NK-92 (cell line): Measurements from ENCODE around the gene AKAP6.

ENCODE experiments used
- DNase-seq: peaks from one replicate; lab custom pipeline; 2025; ENCODE audit not compliant: unreplicated experiment; lab: John Stamatoyannopoulos, UW

AKAP6 gene

GRCh38 chr14:32477396-32477795 lies 148.3 kb downstream of the AKAP6 start:
- DNase-seq, result no peak

GRCh38 chr14:32478050-32478449 lies 149.0 kb downstream of the AKAP6 start:
- DNase-seq, result no peak

GRCh38 chr14:32480337-32480736 lies 151.2 kb downstream of the AKAP6 start:
- no peak for DNase-seq

- DNase-seq, result no peak
Observed at GRCh38 chr14:32481707-32482106, 152.6 kb downstream of the AKAP6 start.

DNA sequence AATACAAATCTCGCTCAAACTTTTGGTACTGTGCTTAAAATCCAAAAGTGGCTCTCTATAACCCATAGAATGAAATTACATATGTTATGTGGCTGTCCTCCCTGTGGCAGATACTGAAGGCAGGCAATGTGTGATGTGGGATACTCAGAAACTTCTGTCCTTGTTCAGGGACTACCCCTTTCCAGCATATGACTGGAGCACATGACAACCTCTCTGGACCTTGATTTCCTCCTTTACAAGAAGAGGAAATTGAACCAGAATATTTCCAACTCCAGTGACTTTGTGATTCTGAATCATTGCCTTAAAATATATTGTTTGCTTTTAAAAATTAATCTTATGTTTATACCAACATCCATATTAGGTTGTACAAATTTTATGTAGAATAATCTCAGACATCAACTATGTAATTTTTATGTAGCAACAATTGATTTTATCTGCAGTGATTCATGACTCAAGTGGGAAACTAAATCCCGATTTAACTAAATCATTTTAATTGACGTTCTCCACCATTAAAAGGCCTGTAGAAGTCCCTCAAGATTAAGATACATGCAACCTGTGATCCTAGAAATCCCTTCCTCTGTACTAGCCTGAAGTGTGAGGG lies 162.4 kb downstream of the AKAP6 start:
- no peak for DNase-seq

- no peak for DNase-seq
Observed at GRCh38 chr14:32492457-32492856, 163.4 kb downstream of the AKAP6 start.

DNA sequence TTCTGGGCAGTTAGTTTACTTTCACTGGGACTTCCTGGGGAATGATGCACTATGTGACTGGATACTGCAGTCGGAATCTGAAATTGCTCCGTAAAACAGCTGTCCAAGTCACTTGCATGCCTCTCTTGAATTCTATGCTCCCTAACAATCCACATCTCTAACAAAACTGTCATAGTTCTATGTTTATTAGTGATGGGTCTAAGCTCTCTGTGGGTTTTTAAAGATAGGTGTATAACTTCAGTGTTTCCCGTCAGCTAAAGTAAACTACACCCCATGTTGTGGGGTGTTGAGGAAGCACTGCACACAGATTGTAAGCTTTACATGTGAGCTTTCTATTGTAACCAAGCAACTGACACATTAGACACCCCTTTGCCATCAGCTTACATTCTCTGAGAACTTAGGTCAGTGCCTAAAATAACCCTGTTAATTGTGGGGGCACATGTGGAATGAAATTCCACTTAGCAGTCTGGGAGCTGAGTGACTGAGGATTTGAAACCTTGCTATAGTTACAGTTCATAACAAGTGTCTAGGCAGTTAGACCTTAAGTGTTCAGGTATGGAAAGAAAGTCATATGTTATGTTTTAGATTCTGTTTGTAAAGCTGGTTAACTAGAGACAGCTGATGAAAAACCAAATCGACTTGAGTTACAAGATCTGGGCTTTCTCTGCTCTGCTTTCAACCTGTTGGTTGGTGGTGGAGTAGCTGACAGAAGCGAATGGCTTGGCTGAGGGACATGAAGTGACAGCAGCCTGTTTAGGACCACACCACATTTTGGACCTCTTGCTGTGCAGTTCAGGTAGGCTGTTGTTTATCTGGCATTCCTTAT lies 165.7 kb downstream of the AKAP6 start:
- no peak for DNase-seq

DNA sequence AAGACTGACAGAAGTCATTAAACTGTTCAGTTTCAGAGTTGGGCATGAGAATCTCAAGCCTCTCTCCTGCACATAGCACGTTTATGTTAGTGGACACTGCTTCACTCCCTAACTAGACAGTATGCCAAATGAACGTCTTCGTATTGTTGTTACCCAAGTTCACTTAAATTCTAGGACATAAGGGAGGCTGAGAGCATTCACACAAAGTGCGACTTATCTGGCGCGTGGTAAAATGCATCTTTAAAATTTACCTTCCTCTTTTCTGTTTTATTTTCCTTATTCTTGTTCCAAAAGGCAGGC lies 166.3 kb downstream of the AKAP6 start:
- DNase-seq, result no peak

DNA sequence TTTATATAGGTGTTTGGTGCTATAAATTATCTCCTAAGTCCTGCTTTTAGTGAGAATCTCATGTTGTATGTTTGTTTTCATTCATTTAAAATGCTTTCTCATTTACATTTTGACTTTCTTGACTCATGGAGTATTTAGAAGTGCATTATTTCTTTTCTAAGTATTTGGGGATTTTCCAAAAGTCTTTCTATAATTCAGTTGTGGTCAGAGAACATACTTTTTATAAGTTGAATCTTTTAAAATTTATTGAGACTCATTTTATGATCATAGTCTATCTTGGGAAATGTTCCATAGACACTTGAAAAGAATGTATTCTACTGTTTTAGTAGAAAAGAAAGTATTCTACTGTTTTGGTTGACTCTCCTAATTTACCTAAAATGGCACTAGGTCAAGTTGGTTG lies 168.2 kb downstream of the AKAP6 start:
- DNase-seq, result no peak

GRCh38 chr14:32507029-32507984 lies 178.2 kb downstream of the AKAP6 start:
- DNase-seq, result no peak

GRCh38 chr14:32508281-32508680 lies 179.2 kb downstream of the AKAP6 start:
- DNase-seq, result no peak

DNA sequence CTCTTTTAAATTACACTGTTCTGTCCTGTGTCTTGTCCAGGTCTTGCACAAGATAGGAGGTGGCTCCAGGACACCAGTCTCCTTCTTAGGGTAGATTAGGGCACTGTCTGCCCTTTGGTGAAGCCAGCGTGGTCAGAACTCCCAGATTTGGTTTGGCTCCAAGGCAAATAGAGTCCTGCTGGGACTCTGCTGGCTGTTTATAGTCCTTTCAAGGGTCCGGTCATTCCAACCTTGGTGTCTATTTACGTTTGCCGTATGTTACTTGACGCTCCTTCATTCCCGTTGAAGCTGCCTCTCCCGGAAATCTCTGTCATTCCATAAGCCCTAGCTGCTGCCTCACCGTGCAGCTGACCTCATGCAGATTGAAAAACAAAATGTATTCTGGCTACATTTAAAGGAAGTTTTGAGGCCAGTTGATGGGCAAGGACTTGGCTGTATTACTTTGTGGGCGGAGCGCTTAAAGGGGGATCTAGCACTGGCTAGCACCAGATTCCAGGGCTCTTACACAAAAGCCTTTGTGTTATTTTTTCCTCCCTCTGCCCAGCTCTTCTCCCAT lies 180.6 kb downstream of the AKAP6 start:
- DNase-seq, result no peak

DNA sequence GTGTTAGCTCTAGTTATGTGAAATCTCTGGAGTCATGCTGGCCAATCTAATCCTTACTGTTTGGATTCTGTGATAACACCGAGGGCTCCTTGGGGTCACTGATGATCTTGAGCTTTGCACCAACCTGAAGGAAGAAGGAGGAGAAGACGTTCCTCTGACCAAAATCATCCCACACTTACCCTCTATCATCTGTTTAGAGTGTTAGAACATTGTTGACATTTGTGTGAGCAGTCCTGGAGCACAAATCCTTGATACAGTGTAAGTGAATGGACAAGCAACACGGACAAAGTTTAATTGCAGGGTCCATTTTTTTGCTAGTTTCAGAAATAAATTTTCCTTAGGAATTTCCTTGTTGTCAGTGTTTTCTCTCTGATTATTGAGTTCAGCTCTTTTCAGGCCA lies 181.7 kb downstream of the AKAP6 start:
- no peak for DNase-seq

GRCh38 chr14:32512348-32512747 lies 183.2 kb downstream of the AKAP6 start:
- no peak for DNase-seq

DNA sequence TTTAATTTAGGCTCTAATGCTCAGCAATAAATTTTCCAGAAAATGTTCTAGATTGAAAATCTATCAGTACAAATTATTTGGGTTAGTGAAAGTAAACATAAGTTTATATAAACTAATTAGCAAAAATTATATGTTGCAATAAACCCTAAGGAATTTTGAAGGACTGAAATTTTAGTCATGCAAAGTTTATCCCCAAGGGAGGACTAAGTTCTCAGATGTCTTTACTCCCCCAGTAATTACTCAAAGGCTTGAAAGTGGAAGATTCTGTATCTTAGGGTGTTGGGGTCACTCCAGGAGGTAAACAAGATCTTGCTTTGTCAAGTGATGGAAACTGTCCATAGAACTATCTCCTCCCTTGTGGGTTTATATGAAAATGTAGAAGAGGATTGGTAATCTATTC lies 183.7 kb downstream of the AKAP6 start:
- DNase-seq, result no peak

- DNase-seq, result no peak
Observed at GRCh38 chr14:32513571-32514009, 184.5 kb downstream of the AKAP6 start.

DNA sequence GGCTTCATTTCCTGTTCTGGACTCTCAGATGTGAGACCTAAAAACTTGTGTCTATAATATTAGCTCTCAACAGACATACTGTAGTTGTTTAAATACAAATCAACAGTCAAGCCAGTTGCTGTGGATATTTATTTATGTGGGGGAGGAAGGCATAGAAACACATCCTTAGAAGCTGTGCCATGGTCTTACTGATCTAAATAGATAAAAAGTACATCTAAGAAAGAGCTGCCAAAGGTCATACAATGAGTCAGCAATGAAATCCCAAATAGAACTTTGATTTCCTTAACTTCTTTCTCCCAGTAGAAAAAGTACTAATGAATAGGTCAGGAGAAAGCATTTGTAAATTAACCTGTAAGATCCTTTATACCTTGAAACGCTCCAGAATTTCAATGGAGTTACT lies 185.1 kb downstream of the AKAP6 start:
- DNase-seq, result no peak

DNA sequence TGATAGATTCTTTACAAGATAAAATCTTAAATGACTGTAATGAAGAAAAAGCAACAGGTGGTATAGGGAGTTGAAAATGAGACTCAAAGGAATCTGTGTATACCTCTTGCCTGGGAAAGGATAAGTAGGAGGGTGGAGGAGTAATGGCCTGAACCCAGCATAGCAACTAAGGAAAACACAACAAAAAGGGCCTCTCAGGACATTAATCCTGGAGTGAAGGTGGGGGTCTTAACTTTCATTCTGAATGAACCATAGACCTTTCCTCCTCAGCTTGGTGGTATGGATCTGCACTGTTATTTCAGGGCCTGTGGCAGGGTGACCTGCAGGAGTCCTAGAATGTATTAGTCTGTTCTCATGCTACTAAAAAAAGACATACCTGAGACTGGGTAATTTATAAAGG lies 185.6 kb downstream of the AKAP6 start:
- DNase-seq, result no peak

GRCh38 chr14:32524609-32525375 lies 195.7 kb downstream of the AKAP6 start:
- no peak for DNase-seq

DNA sequence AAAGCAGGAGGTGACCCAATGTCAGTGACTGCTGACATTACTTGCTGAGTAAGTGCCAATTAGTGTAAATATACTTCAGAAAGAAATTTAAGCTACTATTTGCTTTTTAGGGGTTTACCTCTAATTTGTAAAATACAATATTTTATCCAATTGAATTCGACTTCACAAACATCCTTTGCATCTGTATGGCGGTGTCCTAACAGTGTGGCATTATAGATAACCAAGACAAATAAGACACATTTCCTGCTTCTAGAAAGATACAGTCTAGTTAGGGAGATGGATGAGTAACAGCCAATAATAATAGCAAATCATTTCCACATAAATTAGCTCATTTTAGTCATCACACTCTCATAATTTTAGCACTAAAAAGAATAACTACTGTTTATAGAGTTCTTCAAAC lies 196.5 kb downstream of the AKAP6 start:
- DNase-seq, result no peak

DNA sequence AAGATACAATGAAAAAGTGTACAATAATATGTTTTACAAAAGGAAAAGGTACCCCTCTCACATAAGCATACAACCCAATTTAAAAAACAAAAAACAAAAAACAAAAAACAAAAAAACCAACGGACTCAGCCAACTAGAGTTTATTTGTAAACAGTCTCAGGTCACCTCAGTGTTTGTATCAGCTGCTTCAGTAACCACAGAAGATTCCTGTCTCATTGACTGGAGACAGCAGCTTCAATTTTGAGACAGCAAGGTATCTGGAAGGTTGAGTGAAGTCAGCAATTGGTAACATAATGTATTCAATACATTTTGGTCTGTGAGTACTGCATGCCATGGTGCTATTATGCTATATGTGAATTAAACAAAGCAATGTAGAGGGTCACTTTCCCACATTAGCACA lies 201.7 kb downstream of the AKAP6 start:
- no peak for DNase-seq
